ENCODE results near the gene ANGPTL4.
"Not testable (repeated sequence)": the region's sequence is repeated elsewhere in the genome, so short reads cannot be mapped to it uniquely, and the experiment has no call there.

- TF ChIP-seq EZH2 (IDR thresholded peaks at IDR 0.05; ENCODE audit: low read length, missing control alignments); CTCF (conservative IDR thresholded peaks at IDR 0.05 in 1 of 2, IDR thresholded peaks at IDR 0.05 in 1 of 2; ENCODE audit: low read depth in 1 of 2, low read length in 2 of 2): not testable (repeated sequence)
These were observed 21.6 kb downstream of the ANGPTL4 start for GRCh38 chr19:8385566-8385965.
